Measurements from ENCODE around the gene RPS6KA1.
"Not testable (repeated sequence)": the region's sequence is repeated elsewhere in the genome, so short reads cannot be mapped to it uniquely, and the experiment has no call there.

The RPS6KA1 gene

DNA sequence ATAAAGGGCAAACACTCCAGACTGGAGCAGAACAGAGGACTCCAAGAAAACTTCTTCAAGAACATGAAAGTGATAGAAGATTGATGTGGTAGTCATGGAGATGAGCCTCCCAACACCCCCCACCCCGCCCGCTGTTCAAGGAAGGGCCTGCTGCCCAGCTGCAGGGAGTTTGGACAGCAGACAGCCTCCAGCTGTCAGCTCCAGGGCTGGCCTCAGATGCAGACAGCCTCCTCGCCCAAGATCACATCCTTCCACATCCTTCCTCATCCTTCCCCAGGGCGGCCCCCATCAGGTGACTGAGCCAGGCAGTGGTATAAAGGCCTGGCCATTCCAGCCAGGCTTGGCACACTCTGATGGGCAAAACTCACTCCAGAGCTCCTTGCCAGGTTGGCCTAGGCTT, 32.7 kb upstream of the RPS6KA1 start:
- no peaks in the 10 kb centered on the region for H3K9me3 ChIP-seq (ENCODE audit: severe bottlenecking)
- H3K4me3 ChIP-seq (ENCODE audit: low read depth, low read length) = no peak overlapping the region
- H3K36me3 ChIP-seq = no peaks in the 10 kb centered on the region
- no peak overlapping the region for H3K27ac ChIP-seq
- TF ChIP-seq, protein P1, sequence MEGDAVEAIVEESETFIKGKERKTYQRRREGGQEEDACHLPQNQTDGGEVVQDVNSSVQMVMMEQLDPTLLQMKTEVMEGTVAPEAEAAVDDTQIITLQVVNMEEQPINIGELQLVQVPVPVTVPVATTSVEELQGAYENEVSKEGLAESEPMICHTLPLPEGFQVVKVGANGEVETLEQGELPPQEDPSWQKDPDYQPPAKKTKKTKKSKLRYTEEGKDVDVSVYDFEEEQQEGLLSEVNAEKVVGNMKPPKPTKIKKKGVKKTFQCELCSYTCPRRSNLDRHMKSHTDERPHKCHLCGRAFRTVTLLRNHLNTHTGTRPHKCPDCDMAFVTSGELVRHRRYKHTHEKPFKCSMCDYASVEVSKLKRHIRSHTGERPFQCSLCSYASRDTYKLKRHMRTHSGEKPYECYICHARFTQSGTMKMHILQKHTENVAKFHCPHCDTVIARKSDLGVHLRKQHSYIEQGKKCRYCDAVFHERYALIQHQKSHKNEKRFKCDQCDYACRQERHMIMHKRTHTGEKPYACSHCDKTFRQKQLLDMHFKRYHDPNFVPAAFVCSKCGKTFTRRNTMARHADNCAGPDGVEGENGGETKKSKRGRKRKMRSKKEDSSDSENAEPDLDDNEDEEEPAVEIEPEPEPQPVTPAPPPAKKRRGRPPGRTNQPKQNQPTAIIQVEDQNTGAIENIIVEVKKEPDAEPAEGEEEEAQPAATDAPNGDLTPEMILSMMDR (IDR thresholded peaks at IDR 0.05; ENCODE audit: low read depth, low read length) = no peak
- no peak for DNase-seq
- no peaks in the 10 kb centered on the region for H3K27me3 ChIP-seq (ENCODE audit: insufficient read depth, low read depth, severe bottlenecking)

DNA sequence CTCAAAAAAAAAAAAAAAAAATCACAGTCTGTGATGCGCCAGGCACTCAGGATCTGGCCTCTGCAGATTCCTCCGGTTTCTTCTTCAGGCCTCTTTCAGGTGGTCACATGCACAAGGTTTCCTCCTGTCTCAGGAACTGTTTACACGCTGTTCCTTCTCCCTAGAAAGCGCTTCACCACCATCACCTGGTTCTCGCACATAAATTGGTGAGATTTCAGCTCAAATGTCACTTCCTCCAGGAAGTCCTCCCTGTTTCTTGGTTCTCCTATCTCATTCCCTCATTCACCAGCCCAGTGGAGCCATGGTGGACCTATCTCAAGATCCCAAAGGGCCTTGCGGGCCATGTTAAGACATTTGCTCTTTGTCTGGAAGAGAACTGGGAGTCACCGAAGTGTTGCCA, 30.7 kb upstream of the RPS6KA1 start:
- Histone ChIP-seq H3K36me3 (no peaks in the 10 kb centered on the region), H3K4me3 (ENCODE audit: low read depth, low read length) (no peak overlapping the region), H3K27me3 (ENCODE audit: insufficient read depth, low read depth, severe bottlenecking) (no peaks in the 10 kb centered on the region), H3K27ac (no peak overlapping the region), H3K9me3 (ENCODE audit: severe bottlenecking) (no peaks in the 10 kb centered on the region)
- TF ChIP-seq, protein P1 (IDR thresholded peaks at IDR 0.05; ENCODE audit: low read depth, low read length) = no peak
- no peak for DNase-seq

GRCh38 chr1:26500488-26501175, 28.9 kb upstream of the RPS6KA1 start:
- TF ChIP-seq, protein P1 (IDR thresholded peaks at IDR 0.05; ENCODE audit: low read depth, low read length) = no peak
- H3K36me3 ChIP-seq = no peaks in the 10 kb centered on the region
- peak; percentile 88 for DNase-seq
- no peaks in the 10 kb centered on the region for H3K9me3 ChIP-seq (ENCODE audit: severe bottlenecking)
- H3K27ac ChIP-seq = peak overlapping the region; percentile 83
- no peaks in the 10 kb centered on the region for H3K27me3 ChIP-seq (ENCODE audit: insufficient read depth, low read depth, severe bottlenecking)
- H3K4me3 ChIP-seq (ENCODE audit: low read depth, low read length) = peak overlapping the region; percentile 72

DNA sequence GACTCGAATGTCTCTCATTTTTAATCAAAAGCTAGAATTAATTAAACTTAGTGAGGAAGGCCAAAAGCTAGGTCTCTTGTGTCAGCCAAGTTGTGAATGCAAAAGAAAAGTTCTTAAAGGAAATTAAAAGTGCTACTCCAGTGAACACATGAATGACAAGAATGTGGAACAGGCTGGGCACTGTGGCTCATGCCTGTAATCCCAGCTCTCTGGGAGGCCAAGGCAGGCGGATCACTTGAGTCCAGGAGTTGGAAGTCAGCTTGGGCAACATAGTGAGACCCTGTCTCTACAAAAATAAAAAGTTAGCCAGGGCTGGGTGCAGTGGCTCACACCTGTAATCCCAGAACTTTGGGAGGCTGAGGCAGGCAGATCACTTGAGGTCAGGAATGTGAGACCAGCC, 18.9 kb upstream of the RPS6KA1 start:
- H3K27ac ChIP-seq; H3K4me3 ChIP-seq (ENCODE audit: low read depth, low read length); H3K27me3 ChIP-seq (ENCODE audit: insufficient read depth, low read depth, severe bottlenecking); H3K36me3 ChIP-seq; DNase-seq; H3K9me3 ChIP-seq (ENCODE audit: severe bottlenecking): not testable (repeated sequence)

DNA sequence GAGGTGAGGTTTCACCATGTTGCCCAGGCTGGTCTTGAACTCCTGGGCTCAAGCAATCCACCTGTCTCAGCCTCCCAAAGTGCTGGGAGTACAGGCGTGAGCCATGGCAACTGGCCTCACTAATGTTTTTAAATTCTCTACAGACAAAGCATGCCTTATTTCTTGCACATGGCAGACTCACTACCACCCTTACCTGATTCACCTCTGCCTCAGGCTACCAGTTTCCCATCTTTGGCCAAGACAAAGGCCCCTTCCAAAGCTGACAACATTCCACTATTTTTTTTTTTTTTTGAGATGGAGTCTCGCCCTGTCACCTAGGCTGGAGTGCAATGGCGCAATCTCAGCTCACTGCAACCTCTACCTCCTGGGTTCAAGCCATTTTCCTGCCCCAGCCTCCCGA, 13.7 kb upstream of the RPS6KA1 start:
- not testable (repeated sequence) for DNase-seq; H3K36me3 ChIP-seq; H3K9me3 ChIP-seq (ENCODE audit: severe bottlenecking); H3K4me3 ChIP-seq (ENCODE audit: low read depth, low read length); H3K27me3 ChIP-seq (ENCODE audit: insufficient read depth, low read depth, severe bottlenecking); H3K27ac ChIP-seq

GRCh38 chr1:26516987-26517765, 12.4 kb upstream of the RPS6KA1 start:
- no peaks in the 10 kb centered on the region for H3K27me3 ChIP-seq (ENCODE audit: insufficient read depth, low read depth, severe bottlenecking)
- peak; percentile 46 for DNase-seq
- no peaks in the 10 kb centered on the region for H3K36me3 ChIP-seq
- no peak overlapping the region for H3K4me3 ChIP-seq (ENCODE audit: low read depth, low read length)
- H3K9me3 ChIP-seq (ENCODE audit: severe bottlenecking) = peaks cover 3% of the 10 kb centered on the region
- peak overlapping the region; percentile 78 for H3K27ac ChIP-seq
- TF ChIP-seq, protein P1 (IDR thresholded peaks at IDR 0.05; ENCODE audit: low read depth, low read length) = no peak
